GM23248 (cell line): ENCODE measurements around the gene CARMIL1. TPM values are rescaled to one million over a fixed set of nuclear protein-coding genes. Genes with fewer than 3 reads are reported as not detected.

ENCODE experiments used
- DNase-seq: peaks from one replicate; pipeline ENCODE4 v3.0.0-alpha.2; 2015
- H2AFZ ChIP-seq: fragments of 200-600 bp; sonication (generic); 2 replicates; pipeline ENCODE4 v1.6.1; 2016; ENCODE audit warnings: antibody characterized with exemption
- H3F3A ChIP-seq: fragments of 200-600 bp; sonication (generic); 2 replicates; pipeline ENCODE4 v1.6.1; 2016; ENCODE audit warnings: mild to moderate bottlenecking, antibody characterized with exemption, mixed run types; ENCODE audit not compliant: insufficient read depth
- H3K27ac ChIP-seq: fragments of 200-600 bp; sonication (generic); 2 replicates; pipeline ENCODE4 v1.5.1; 2016; ENCODE audit warnings: mild to moderate bottlenecking
- H3K27me3 ChIP-seq: fragments of 200-600 bp; sonication (generic); replicated peaks from 2 replicates; pipeline ENCODE4 v1.6.1; 2016; ENCODE audit warnings: mild to moderate bottlenecking; ENCODE audit not compliant: insufficient read depth
- H3K36me3 ChIP-seq: fragments of 200-600 bp; sonication (generic); 2 replicates; pipeline ENCODE4 v1.6.1; 2016; ENCODE audit warnings: low read depth, mild to moderate bottlenecking
- H3K4me1 ChIP-seq: fragments of 200-600 bp; sonication (generic); 2 replicates; pipeline ENCODE4 v1.6.1; 2016; ENCODE audit warnings: mild to moderate bottlenecking; ENCODE audit not compliant: insufficient read depth
- H3K4me2 ChIP-seq: fragments of 200-600 bp; sonication (generic); one replicate; pipeline ENCODE4 v1.6.1; 2016; ENCODE audit warnings: mild to moderate bottlenecking; ENCODE audit not compliant: unreplicated experiment
- H3K4me3 ChIP-seq: fragments of 200-600 bp; sonication (generic); 2 replicates; pipeline ENCODE4 v1.5.1; 2016; ENCODE audit warnings: mild to moderate bottlenecking
- H3K79me2 ChIP-seq: fragments of 200-600 bp; sonication (generic); 2 replicates; pipeline ENCODE4 v1.6.1; 2016; ENCODE audit warnings: mild to moderate bottlenecking; ENCODE audit not compliant: insufficient read depth
- H3K9ac ChIP-seq: fragments of 200-600 bp; sonication (generic); 2 replicates; pipeline ENCODE4 v1.6.1; 2016; ENCODE audit warnings: mild to moderate bottlenecking
- H3K9me2 ChIP-seq: fragments of 200-600 bp; sonication (generic); 2 replicates; pipeline ENCODE4 v1.6.1; 2016; ENCODE audit warnings: mixed run types, mild to moderate bottlenecking, moderate library complexity; ENCODE audit not compliant: insufficient read depth
- H3K9me3 ChIP-seq: fragments of 200-600 bp; sonication (generic); one replicate; pipeline ENCODE4 v1.6.1; 2017; ENCODE audit warnings: low read depth
- H4K20me1 ChIP-seq: fragments of 200-600 bp; sonication (generic); 2 replicates; pipeline ENCODE4 v1.6.0; 2016; ENCODE audit not compliant: insufficient read depth
- EZH2 ChIP-seq: fragments of 200-600 bp; sonication (generic); IDR thresholded peaks from 2 replicates; pipeline ENCODE4 v1.6.1; 2018; ENCODE audit warnings: antibody characterized with exemption, mild to moderate bottlenecking; ENCODE audit not compliant: insufficient read depth, poor library complexity, severe bottlenecking
- EZH2phosphoT487 ChIP-seq: fragments of 200-600 bp; sonication (generic); IDR thresholded peaks from 2 replicates; pipeline ENCODE4 v1.6.1; 2018; ENCODE audit warnings: antibody characterized with exemption, moderate library complexity, mild to moderate bottlenecking, low read depth; ENCODE audit not compliant: insufficient read depth
- WGBS, 2 experiments: methylation state at CpG; one replicate each; pipeline ENCODE4 v1.1.6; 2015 to 2017; ENCODE audit warnings: low lambda C conversion rate in 2 of 2, low coverage in 1 of 2; ENCODE audit errors: missing lambda C conversion rate in 2 of 2; 5-methylcytosine and 5-hydroxymethylcytosine counted together
- in situ Hi-C: fragments of 300-500 bp; cut with MboI; formaldehyde crosslinking; loops from 2 replicates; pipeline ENCODE4 v1.15.0; 2020
- polyA plus RNA-seq: library from polyadenylated mRNA; unstranded; fragments of >200 nt; fragmentation: Nextera tagmentation; extraction: Ambion mirVana; gene quantifications from 2 replicates; pipeline ENCODE4 v1.2.1, GENCODE V29; 2016
- total RNA-seq: library from RNA; depleted of rRNA; stranded (reverse); fragments of >200 nt; shearing (Covaris generic); gene quantifications from 2 replicates; pipeline ENCODE4 v1.2.3, GENCODE V29; 2014

The CARMIL1 gene
- total and polyA plus RNA-seq, 2 experiments from 2014 or later, result 10.9 to 11.0 TPM

DNA sequence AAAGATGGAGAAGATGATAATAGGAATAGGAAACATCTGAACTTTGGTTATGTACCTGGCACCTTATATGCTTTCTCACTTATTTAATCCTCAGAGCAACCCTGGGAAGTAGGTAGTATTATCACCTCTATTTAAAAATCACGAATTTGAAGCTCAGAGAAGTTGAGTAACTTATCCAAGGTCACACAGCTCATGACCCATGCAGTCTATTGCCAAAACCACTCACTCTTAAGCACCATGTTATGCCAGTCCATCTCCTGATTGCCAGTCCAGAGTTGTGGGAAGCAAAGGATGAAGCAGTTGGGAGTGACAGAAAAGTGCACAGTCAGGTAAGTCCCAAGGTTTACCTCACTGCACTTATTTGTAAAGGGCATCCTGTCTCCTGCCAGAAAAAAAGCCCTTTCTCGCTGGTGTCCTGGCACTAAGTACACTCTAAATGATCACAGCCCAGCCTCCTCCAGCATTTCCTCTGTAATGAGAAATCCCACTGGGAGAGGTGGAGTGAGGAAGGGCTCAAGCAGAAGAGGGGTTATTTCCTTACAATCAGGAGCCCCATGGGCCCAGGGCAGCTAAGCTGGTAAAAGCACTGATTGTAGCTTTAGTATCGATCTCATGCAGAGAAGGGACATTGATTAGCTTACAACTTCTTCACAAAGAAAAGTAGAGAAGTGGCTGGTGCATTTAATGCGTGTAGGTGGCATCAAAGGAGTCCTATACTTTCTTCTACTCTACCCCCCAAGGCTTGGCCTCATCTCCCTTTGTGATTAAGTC, 351.5 kb downstream of the CARMIL1 start:
- Histone ChIP-seq H3K9ac (no peak overlapping the region), H3K36me3 (no peaks in the 10 kb centered on the region), H3K4me3 (no peak overlapping the region), H4K20me1 (no peaks in the 10 kb centered on the region), H3K4me1 (no peaks in the 10 kb centered on the region), H3K79me2 (no peaks in the 10 kb centered on the region), H3K4me2 (no peak overlapping the region), H3K9me3 (no peaks in the 10 kb centered on the region), H3F3A (no peaks in the 10 kb centered on the region), H3K27ac (no peak overlapping the region), H2AFZ (no peak overlapping the region), H3K27me3 (no peaks in the 10 kb centered on the region), H3K9me2 (no peaks in the 10 kb centered on the region)
- TF ChIP-seq EZH2, result no peak
- 20 to 32% methylated on average over 4 of the region's 4 CpGs for WGBS, 2 experiments
- DNase-seq, result no peak
- in situ Hi-C loops, result no loop called here

DNA sequence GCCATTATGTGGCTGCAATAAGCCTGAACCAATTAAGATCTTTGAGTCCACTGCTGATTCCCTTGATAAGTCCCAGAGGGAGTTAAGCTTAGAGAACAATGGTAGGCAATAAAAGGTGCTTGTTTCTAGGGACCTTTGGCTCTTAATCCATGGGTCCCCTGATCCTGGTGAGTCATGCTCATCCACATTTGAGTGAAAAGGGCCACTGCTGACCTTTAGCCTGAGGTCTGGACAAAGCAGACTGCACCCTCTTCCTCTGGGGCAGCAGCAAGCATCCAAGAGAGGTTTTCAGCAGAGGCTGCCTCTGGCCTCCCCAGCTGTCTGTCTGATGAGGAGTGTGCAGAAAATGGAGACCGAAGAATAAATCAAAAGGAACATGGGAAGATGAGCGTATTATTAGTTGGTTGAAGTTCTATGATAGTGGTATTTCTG, 356.7 kb downstream of the CARMIL1 start:
- no peaks in the 10 kb centered on the region for H3K27me3 ChIP-seq
- TF ChIP-seq EZH2phosphoT487 (no peak), EZH2 (no peak)
- H3K4me3 ChIP-seq, result no peak overlapping the region
- no peak overlapping the region for H3K4me2 ChIP-seq
- WGBS, 2 experiments, result 40 to 47% methylated on average over 2 of the region's 2 CpGs
- no peaks in the 10 kb centered on the region for H3F3A ChIP-seq
- H4K20me1 ChIP-seq, result no peaks in the 10 kb centered on the region
- DNase-seq, result no peak
- H3K4me1 ChIP-seq, result no peaks in the 10 kb centered on the region
- no peak overlapping the region for H2AFZ ChIP-seq
- H3K9me2 ChIP-seq, result no peaks in the 10 kb centered on the region
- no peak overlapping the region for H3K9ac ChIP-seq
- in situ Hi-C loops, result no loop called here
- H3K9me3 ChIP-seq, result no peaks in the 10 kb centered on the region
- H3K79me2 ChIP-seq, result no peaks in the 10 kb centered on the region
- H3K36me3 ChIP-seq, result no peaks in the 10 kb centered on the region
- H3K27ac ChIP-seq, result no peak overlapping the region

DNA sequence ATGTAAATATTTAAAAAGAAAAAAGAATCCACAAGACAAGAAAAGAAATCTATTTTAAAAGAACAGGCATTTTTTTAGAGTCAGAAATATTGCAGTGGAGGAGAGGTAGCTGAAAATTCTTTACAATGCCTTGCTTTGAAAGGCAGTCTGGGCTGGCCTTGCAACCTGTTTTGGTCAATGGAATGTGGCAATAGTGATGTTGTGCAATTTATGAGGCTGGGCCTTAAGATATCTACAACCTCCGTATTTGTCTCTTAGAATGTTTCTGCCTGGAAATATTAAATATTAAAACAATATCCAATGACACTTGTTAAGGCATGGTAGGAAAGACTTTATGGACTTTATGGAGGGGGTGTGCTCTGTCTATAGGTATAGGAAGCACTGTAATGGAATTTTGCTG, 358.0 kb downstream of the CARMIL1 start:
- no peak overlapping the region for H3K27ac ChIP-seq
- H3K36me3 ChIP-seq, result no peaks in the 10 kb centered on the region
- no peak for DNase-seq
- 17 to 23% methylated on average over 1 of the region's 1 CpG for WGBS, 2 experiments
- no peak overlapping the region for H3K4me2 ChIP-seq
- H3F3A ChIP-seq, result no peaks in the 10 kb centered on the region
- no peaks in the 10 kb centered on the region for H3K9me3 ChIP-seq
- no peak overlapping the region for H2AFZ ChIP-seq
- H4K20me1 ChIP-seq, result no peaks in the 10 kb centered on the region
- H3K9ac ChIP-seq, result no peak overlapping the region
- no peaks in the 10 kb centered on the region for H3K79me2 ChIP-seq
- in situ Hi-C loops, result no loop called here
- TF ChIP-seq EZH2, result no peak
- no peak for TF ChIP-seq EZH2phosphoT487
- H3K4me3 ChIP-seq, result no peak overlapping the region
- H3K27me3 ChIP-seq, result no peaks in the 10 kb centered on the region
- H3K4me1 ChIP-seq, result no peaks in the 10 kb centered on the region
- no peaks in the 10 kb centered on the region for H3K9me2 ChIP-seq

DNA sequence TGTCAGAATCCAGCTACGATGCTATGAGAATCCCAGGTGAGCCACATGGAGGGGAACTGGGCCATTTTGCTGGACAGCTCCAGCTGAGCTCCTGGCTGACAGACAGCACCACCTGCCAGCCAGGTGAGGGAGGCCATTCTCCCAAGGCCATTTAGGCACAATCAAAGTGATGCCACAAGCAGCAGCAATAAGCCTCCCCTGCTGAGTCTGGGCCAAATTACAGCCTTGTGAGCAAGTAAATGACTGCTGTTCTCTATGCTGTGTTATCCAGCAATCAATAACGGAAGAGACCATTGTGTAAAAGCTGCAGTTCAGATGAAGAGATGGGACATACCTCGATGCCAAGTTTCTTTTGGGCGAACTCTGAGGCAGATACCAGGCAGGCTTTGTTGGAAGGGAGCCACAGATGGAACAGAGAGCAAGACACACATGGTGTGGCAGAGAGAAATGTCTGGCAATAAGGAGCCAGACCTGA, 358.8 kb downstream of the CARMIL1 start:
- DNase-seq, result no peak
- Histone ChIP-seq H3K9ac (no peak overlapping the region), H4K20me1 (no peaks in the 10 kb centered on the region), H3F3A (no peaks in the 10 kb centered on the region), H3K4me2 (no peak overlapping the region), H3K36me3 (no peaks in the 10 kb centered on the region), H3K79me2 (no peaks in the 10 kb centered on the region), H3K27ac (no peak overlapping the region), H3K9me3 (no peaks in the 10 kb centered on the region), H3K9me2 (no peaks in the 10 kb centered on the region), H3K27me3 (no peaks in the 10 kb centered on the region), H3K4me3 (no peak overlapping the region), H2AFZ (no peak overlapping the region), H3K4me1 (no peaks in the 10 kb centered on the region)
- TF ChIP-seq EZH2phosphoT487 (no peak), EZH2 (no peak)
- 14 to 18% methylated on average over 4 of the region's 4 CpGs for WGBS, 2 experiments
- in situ Hi-C loops, result no loop called here
